ENCODE measurements around the gene HNRNPA3.

Gene HNRNPA3

GRCh38 chr2:177241711-177242120, 29.1 kb downstream of the HNRNPA3 start:
- TF ChIP-seq GATA3 (IDR thresholded peaks at IDR 0.05; ENCODE audit: low read depth, low read length) (peak; percentile 91), GATA2 (IDR thresholded peaks at IDR 0.05; ENCODE audit: low read depth, low read length) (peak; percentile 43)

- no peak; the same call in 1 of the 2 replicates for TF ChIP-seq GATA2 (IDR thresholded peaks at IDR 0.05; ENCODE audit: low read depth, low read length)
- TF ChIP-seq GATA3 (IDR thresholded peaks at IDR 0.05; ENCODE audit: low read depth, low read length) = no peak; the same call in 1 of the 2 replicates
These were observed 29.8 kb downstream of the HNRNPA3 start for GRCh38 chr2:177242121-177242987.

- TF ChIP-seq GATA3 (IDR thresholded peaks at IDR 0.05; ENCODE audit: low read depth, low read length) (no peak), GATA2 (IDR thresholded peaks at IDR 0.05; ENCODE audit: low read depth, low read length) (no peak)
These were observed 30.5 kb downstream of the HNRNPA3 start for GRCh38 chr2:177243073-177243472.

- TF ChIP-seq GATA3 (IDR thresholded peaks at IDR 0.05; ENCODE audit: low read depth, low read length) (no peak), GATA2 (IDR thresholded peaks at IDR 0.05; ENCODE audit: low read depth, low read length) (no peak)
These were observed 30.9 kb downstream of the HNRNPA3 start for GRCh38 chr2:177243476-177243875.

GRCh38 chr2:177244244-177244771, 31.7 kb downstream of the HNRNPA3 start:
- TF ChIP-seq GATA2 (IDR thresholded peaks at IDR 0.05; ENCODE audit: low read depth, low read length) (no peak), GATA3 (IDR thresholded peaks at IDR 0.05; ENCODE audit: low read depth, low read length) (no peak)

GRCh38 chr2:177245010-177245422, 32.4 kb downstream of the HNRNPA3 start:
- no peak for TF ChIP-seq GATA3 (IDR thresholded peaks at IDR 0.05; ENCODE audit: low read depth, low read length)
- TF ChIP-seq GATA2 (IDR thresholded peaks at IDR 0.05; ENCODE audit: low read depth, low read length) = no peak

- no peak for TF ChIP-seq GATA3 (IDR thresholded peaks at IDR 0.05; ENCODE audit: low read depth, low read length)
- no peak for TF ChIP-seq GATA2 (IDR thresholded peaks at IDR 0.05; ENCODE audit: low read depth, low read length)
These were observed 33.4 kb downstream of the HNRNPA3 start for GRCh38 chr2:177246000-177246399.

GRCh38 chr2:177247693-177248262, 35.2 kb downstream of the HNRNPA3 start:
- no peak for TF ChIP-seq GATA2 (IDR thresholded peaks at IDR 0.05; ENCODE audit: low read depth, low read length)
- TF ChIP-seq GATA3 (IDR thresholded peaks at IDR 0.05; ENCODE audit: low read depth, low read length) = no peak

- TF ChIP-seq GATA2 (IDR thresholded peaks at IDR 0.05; ENCODE audit: low read depth, low read length) = no peak
- no peak for TF ChIP-seq GATA3 (IDR thresholded peaks at IDR 0.05; ENCODE audit: low read depth, low read length)
These were observed 36.4 kb downstream of the HNRNPA3 start for GRCh38 chr2:177249038-177249437.

- TF ChIP-seq GATA2 (IDR thresholded peaks at IDR 0.05; ENCODE audit: low read depth, low read length) (no peak), GATA3 (IDR thresholded peaks at IDR 0.05; ENCODE audit: low read depth, low read length) (no peak)
These were observed 37.9 kb downstream of the HNRNPA3 start for GRCh38 chr2:177250461-177250860.

GRCh38 chr2:177251165-177251542, 38.6 kb downstream of the HNRNPA3 start:
- TF ChIP-seq GATA3 (IDR thresholded peaks at IDR 0.05; ENCODE audit: low read depth, low read length) = no peak

- TF ChIP-seq GATA2 (IDR thresholded peaks at IDR 0.05; ENCODE audit: low read depth, low read length) = no peak
These were observed 40.4 kb downstream of the HNRNPA3 start for GRCh38 chr2:177252808-177253531.

- TF ChIP-seq GATA3 (IDR thresholded peaks at IDR 0.05; ENCODE audit: low read depth, low read length) (no peak), GATA2 (IDR thresholded peaks at IDR 0.05; ENCODE audit: low read depth, low read length) (no peak)
These were observed 41.1 kb downstream of the HNRNPA3 start for GRCh38 chr2:177253704-177254103.
